Liver (tissue), 9 donors: ENCODE measurements around the gene TTYH3. TPM values are rescaled to one million over a fixed set of nuclear protein-coding genes. Genes with fewer than 3 reads are reported as not detected.

ENCODE experiments used
- DNase-seq: peaks from one replicate; pipeline ENCODE4 v3.0.0-alpha.2; 2017; ENCODE audit warnings: low spot score
- H3K27ac ChIP-seq, 2 donors: one replicate each; pipeline ENCODE4 v1.7.0; 2013; ENCODE audit warnings: inconsistent platforms in 2 of 2, low read length in 2 of 2, control low read depth in 1 of 2, low read depth in 1 of 2, mild to moderate bottlenecking in 1 of 2
- H3K27me3 ChIP-seq, 4 donors: one replicate each; pipeline versions ENCODE4 v1.6.1 to v1.7.0; 2013; ENCODE audit warnings: low read length in 3 of 4, inconsistent platforms in 1 of 4, mild to moderate bottlenecking in 1 of 4, moderate library complexity in 1 of 4; ENCODE audit not compliant: control insufficient read depth in 4 of 4, insufficient read depth in 4 of 4
- H3K36me3 ChIP-seq, 4 donors: one replicate each; pipeline versions ENCODE4 v1.6.1 to v1.7.0; 2013; ENCODE audit warnings: low read length in 3 of 4, mild to moderate bottlenecking in 3 of 4, low read depth in 1 of 4, moderate library complexity in 1 of 4; ENCODE audit not compliant: control insufficient read depth in 4 of 4, insufficient read depth in 3 of 4
- H3K4me1 ChIP-seq, 4 donors: one replicate each; pipeline versions ENCODE4 v1.6.1 to v1.7.0; 2013; ENCODE audit warnings: low read length in 3 of 4, mild to moderate bottlenecking in 3 of 4, moderate library complexity in 1 of 4; ENCODE audit not compliant: control insufficient read depth in 4 of 4, insufficient read depth in 4 of 4
- H3K4me3 ChIP-seq, 3 donors: one replicate each; pipeline versions ENCODE4 v1.6.1 to v1.7.0; 2013; ENCODE audit warnings: low read length in 3 of 3, control low read depth in 1 of 3, low read depth in 1 of 3, mild to moderate bottlenecking in 1 of 3
- H3K9ac ChIP-seq, 2 donors: one replicate each; pipeline ENCODE4 v1.7.0; 2013; ENCODE audit warnings: low read length in 2 of 2, mild to moderate bottlenecking in 2 of 2, moderate library complexity in 2 of 2, control low read depth in 1 of 2, low read depth in 1 of 2
- H3K9me3 ChIP-seq, 4 donors: one replicate each; pipeline versions ENCODE4 v1.6.1 to v1.7.0; 2013; ENCODE audit warnings: low read length in 3 of 4; ENCODE audit not compliant: control insufficient read depth in 4 of 4
- CTCF ChIP-seq: fragments of 150-350 bp; IDR thresholded peaks from 2 replicates; pipeline ENCODE4 v1.5.1; 2017; ENCODE audit warnings: improper control_type of control experiment, low read depth, low read length; ENCODE audit not compliant: missing input control
- EGR1 ChIP-seq, 2 donors: IDR thresholded peaks; 2 replicates each; pipeline ENCODE4 v1.6.1; 2016 to 2018; ENCODE audit warnings: antibody characterized with exemption in 2 of 2, low read depth in 2 of 2
- FOXA1 ChIP-seq: IDR thresholded peaks from 2 replicates; pipeline ENCODE4 v1.6.1; 2016; ENCODE audit warnings: antibody characterized with exemption
- FOXA2 ChIP-seq: IDR thresholded peaks from 2 replicates; pipeline ENCODE4 v1.6.1; 2016; ENCODE audit warnings: antibody characterized with exemption
- GABPA ChIP-seq, 2 donors: IDR thresholded peaks in 1 of 2; conservative IDR thresholded peaks in 1 of 2; 2 replicates each; pipeline ENCODE4 v1.6.1; 2016; ENCODE audit warnings: antibody characterized with exemption in 2 of 2, mild to moderate bottlenecking in 1 of 2, moderate library complexity in 1 of 2
- HNF4G ChIP-seq: IDR thresholded peaks from 2 replicates; pipeline ENCODE4 v1.6.1; 2016; ENCODE audit warnings: antibody characterized with exemption
- JUND ChIP-seq, 2 donors: IDR thresholded peaks; 2 replicates each; pipeline ENCODE4 v1.6.1; 2016; ENCODE audit warnings: antibody characterized with exemption in 2 of 2
- NR2F2 ChIP-seq: IDR thresholded peaks from 2 replicates; pipeline ENCODE4 v1.6.1; 2016; ENCODE audit warnings: antibody characterized with exemption
- RAD21 ChIP-seq, 2 donors: IDR thresholded peaks; 2 replicates each; pipeline ENCODE4 v1.6.1; 2016; ENCODE audit warnings: antibody characterized with exemption in 2 of 2, mild to moderate bottlenecking in 2 of 2
- RXRA ChIP-seq, 2 donors: IDR thresholded peaks; 2 replicates each; pipeline ENCODE4 v1.6.1; 2017 to 2018; ENCODE audit warnings: antibody characterized with exemption in 2 of 2, mild to moderate bottlenecking in 1 of 2
- SP1 ChIP-seq: IDR thresholded peaks from 2 replicates; pipeline ENCODE4 v1.6.1; 2018; ENCODE audit warnings: antibody characterized with exemption, mild to moderate bottlenecking
- TAF1 ChIP-seq: conservative IDR thresholded peaks from 2 replicates; pipeline ENCODE4 v1.6.1; 2016; ENCODE audit warnings: antibody characterized with exemption, mild to moderate bottlenecking
- YY1 ChIP-seq: IDR thresholded peaks from 2 replicates; pipeline ENCODE4 v1.6.1; 2016; ENCODE audit warnings: antibody characterized with exemption, mild to moderate bottlenecking
- WGBS: extraction: QIAGEN DNeasy Blood & Tissue Kit; methylation state at CpG from one replicate; pipeline ENCODE4 v1.1.7; 2013; 5-methylcytosine and 5-hydroxymethylcytosine counted together
- polyA plus RNA-seq, 2 donors: library from polyadenylated mRNA; stranded (reverse) in 1 of 2; unstranded in 1 of 2; fragments of 200-250 nt in 1 of 2; fragments of >200 nt in 1 of 2; fragmentation: Nextera tagmentation in 1 of 2; extraction: Ambion mirVana in 1 of 2; gene quantifications; one replicate each; pipeline versions ENCODE4 v1.2.1 to v1.2.3, GENCODE V29; 2013 to 2015
- total RNA-seq, 2 donors: library from RNA; depleted of rRNA; stranded (reverse); fragments of >200 nt; gene quantifications; one replicate each; pipeline ENCODE4 v1.2.3, GENCODE V29; 2014
- TF ChIP-seq, protein P1 (sequence below): IDR thresholded peaks from 2 replicates; pipeline ENCODE4 v1.6.1; 2016; ENCODE audit warnings: antibody characterized with exemption, mild to moderate bottlenecking
- TF ChIP-seq, protein P2 (sequence below): IDR thresholded peaks from 2 replicates; pipeline ENCODE4 v1.6.1; 2016; ENCODE audit warnings: antibody characterized with exemption
- TF ChIP-seq, protein P3 (sequence below): IDR thresholded peaks from 2 replicates; pipeline ENCODE4 v1.6.1; 2016; ENCODE audit warnings: antibody characterized with exemption
- TF ChIP-seq, protein P4 (sequence below): IDR thresholded peaks from 2 replicates; pipeline ENCODE4 v1.6.1; 2016; ENCODE audit warnings: antibody characterized with exemption
- donor health status: healthy.
- donor health status: healthy.
- donor health status: healthy.
- donor health status: healthy.
- donor health status: healthy.

TTYH3 gene
- total and polyA plus RNA-seq, 4 donors, result 8.2 to 19.6 (median 17.4) TPM

DNA sequence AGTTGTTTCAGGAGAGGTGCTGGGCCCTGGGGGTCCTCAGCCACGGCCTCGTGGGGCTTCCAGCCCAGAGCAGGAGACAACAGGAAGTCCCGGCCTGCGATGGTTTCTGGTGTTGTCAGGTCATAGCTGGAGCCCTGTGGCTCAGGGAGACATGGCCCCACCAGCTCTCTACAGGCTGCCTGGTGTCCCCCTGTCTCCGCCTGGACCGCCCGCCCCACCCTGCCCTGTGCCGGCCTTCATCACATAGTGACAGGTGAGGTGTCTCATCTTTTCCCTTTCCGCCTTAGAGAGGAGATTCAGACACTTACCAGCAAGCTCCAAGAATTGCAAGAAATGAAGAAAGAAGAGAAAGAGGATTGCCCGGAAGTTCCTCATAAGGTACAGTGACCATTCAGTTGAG lies 37.2 kb upstream of the TTYH3 start:
- H3K9ac ChIP-seq, result no peak overlapping the region
- no peak overlapping the region for H3K4me3 ChIP-seq
- H3K27ac ChIP-seq, result no peak overlapping the region
- no peaks in the 10 kb centered on the region for H3K4me1 ChIP-seq
- no peak for DNase-seq
- no peaks in the 10 kb centered on the region for H3K9me3 ChIP-seq
- no peaks in the 10 kb centered on the region for H3K27me3 ChIP-seq
- TF ChIP-seq YY1, result no peak
- TF ChIP-seq CTCF, result no peak
- TF ChIP-seq, protein P1, sequence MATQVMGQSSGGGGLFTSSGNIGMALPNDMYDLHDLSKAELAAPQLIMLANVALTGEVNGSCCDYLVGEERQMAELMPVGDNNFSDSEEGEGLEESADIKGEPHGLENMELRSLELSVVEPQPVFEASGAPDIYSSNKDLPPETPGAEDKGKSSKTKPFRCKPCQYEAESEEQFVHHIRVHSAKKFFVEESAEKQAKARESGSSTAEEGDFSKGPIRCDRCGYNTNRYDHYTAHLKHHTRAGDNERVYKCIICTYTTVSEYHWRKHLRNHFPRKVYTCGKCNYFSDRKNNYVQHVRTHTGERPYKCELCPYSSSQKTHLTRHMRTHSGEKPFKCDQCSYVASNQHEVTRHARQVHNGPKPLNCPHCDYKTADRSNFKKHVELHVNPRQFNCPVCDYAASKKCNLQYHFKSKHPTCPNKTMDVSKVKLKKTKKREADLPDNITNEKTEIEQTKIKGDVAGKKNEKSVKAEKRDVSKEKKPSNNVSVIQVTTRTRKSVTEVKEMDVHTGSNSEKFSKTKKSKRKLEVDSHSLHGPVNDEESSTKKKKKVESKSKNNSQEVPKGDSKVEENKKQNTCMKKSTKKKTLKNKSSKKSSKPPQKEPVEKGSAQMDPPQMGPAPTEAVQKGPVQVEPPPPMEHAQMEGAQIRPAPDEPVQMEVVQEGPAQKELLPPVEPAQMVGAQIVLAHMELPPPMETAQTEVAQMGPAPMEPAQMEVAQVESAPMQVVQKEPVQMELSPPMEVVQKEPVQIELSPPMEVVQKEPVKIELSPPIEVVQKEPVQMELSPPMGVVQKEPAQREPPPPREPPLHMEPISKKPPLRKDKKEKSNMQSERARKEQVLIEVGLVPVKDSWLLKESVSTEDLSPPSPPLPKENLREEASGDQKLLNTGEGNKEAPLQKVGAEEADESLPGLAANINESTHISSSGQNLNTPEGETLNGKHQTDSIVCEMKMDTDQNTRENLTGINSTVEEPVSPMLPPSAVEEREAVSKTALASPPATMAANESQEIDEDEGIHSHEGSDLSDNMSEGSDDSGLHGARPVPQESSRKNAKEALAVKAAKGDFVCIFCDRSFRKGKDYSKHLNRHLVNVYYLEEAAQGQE, result no peak
- no peak for TF ChIP-seq RAD21 (IDR thresholded peaks at IDR 0.05)
- no peak for TF ChIP-seq FOXA2
- no peak for TF ChIP-seq HNF4G
- no peak for TF ChIP-seq NR2F2
- TF ChIP-seq, protein P2, sequence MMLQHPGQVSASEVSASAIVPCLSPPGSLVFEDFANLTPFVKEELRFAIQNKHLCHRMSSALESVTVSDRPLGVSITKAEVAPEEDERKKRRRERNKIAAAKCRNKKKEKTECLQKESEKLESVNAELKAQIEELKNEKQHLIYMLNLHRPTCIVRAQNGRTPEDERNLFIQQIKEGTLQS, result no peak
- no peak for TF ChIP-seq RXRA (IDR thresholded peaks at IDR 0.05)
- TF ChIP-seq, protein P3, sequence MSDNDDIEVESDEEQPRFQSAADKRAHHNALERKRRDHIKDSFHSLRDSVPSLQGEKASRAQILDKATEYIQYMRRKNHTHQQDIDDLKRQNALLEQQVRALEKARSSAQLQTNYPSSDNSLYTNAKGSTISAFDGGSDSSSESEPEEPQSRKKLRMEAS, result no peak
- no peak for TF ChIP-seq GABPA (IDR thresholded peaks at IDR 0.05 in 1 of 2, conservative IDR thresholded peaks at IDR 0.05 in 1 of 2)
- TF ChIP-seq EGR1 (IDR thresholded peaks at IDR 0.05; ENCODE audit: low read depth in 2 of 2), result no peak
- no peak for TF ChIP-seq SP1
- no peak for TF ChIP-seq FOXA1
- TF ChIP-seq JUND (IDR thresholded peaks at IDR 0.05), result no peak
- 94% methylated on average over 10 of the region's 10 CpGs for WGBS
- peaks cover 3 to 33% (median 8%) of the 10 kb centered on the region in 4 donors for H3K36me3 ChIP-seq

DNA sequence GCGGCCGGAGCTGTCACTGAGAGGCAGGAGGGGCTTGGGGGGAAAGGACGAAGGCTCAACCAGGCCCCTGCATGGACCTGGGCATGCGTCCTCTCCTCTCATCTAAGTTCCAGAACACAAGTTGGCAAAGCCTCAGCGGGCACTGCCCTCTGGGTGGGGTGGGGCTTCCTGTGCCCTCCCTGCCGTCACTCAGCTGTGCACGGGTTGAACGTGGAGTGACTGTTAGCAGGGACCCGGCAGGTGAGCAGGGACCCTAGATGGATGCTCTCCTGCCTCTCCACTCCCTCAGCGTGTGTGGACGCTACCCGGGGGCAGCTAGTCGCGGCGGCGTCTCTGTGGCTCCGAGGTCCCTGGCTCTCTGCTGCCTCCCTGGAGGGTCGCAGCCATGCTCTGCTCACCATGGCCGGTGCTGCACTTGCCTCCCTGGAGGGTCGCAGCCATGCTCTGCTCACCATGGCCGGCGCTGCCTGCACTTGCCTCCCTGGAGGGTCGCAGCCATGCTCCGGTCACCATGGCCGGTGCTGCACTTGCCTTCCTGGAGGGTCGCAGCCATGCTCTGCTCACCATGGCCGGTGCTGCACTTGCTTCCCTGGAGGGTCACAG lies 36.4 kb upstream of the TTYH3 start:
- no peak overlapping the region for H3K4me3 ChIP-seq
- TF ChIP-seq, protein P4, sequence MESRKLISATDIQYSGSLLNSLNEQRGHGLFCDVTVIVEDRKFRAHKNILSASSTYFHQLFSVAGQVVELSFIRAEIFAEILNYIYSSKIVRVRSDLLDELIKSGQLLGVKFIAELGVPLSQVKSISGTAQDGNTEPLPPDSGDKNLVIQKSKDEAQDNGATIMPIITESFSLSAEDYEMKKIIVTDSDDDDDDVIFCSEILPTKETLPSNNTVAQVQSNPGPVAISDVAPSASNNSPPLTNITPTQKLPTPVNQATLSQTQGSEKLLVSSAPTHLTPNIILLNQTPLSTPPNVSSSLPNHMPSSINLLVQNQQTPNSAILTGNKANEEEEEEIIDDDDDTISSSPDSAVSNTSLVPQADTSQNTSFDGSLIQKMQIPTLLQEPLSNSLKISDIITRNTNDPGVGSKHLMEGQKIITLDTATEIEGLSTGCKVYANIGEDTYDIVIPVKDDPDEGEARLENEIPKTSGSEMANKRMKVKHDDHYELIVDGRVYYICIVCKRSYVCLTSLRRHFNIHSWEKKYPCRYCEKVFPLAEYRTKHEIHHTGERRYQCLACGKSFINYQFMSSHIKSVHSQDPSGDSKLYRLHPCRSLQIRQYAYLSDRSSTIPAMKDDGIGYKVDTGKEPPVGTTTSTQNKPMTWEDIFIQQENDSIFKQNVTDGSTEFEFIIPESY, result no peak
- TF ChIP-seq RAD21 (IDR thresholded peaks at IDR 0.05), result no peak
- no peak for TF ChIP-seq GABPA (IDR thresholded peaks at IDR 0.05 in 1 of 2, conservative IDR thresholded peaks at IDR 0.05 in 1 of 2)
- TF ChIP-seq, protein P2, result no peak
- no peak for TF ChIP-seq SP1
- TF ChIP-seq FOXA1, result no peak
- TF ChIP-seq RXRA (IDR thresholded peaks at IDR 0.05), result no peak
- TF ChIP-seq YY1, result no peak
- TF ChIP-seq, protein P3, result no peak
- TF ChIP-seq CTCF, result no peak
- no peak for TF ChIP-seq NR2F2
- TF ChIP-seq HNF4G, result no peak
- TF ChIP-seq FOXA2, result no peak
- TF ChIP-seq TAF1, result no peak
- no peak for TF ChIP-seq JUND (IDR thresholded peaks at IDR 0.05)
- H3K36me3 ChIP-seq, result peaks cover 3 to 34% (median 8%) of the 10 kb centered on the region in 4 donors
- H3K27me3 ChIP-seq, result no peaks in the 10 kb centered on the region
- no peak overlapping the region for H3K9ac ChIP-seq
- no peak overlapping the region for H3K27ac ChIP-seq
- WGBS, result 96% methylated on average over 27 of the region's 27 CpGs
- DNase-seq, result no peak
- H3K9me3 ChIP-seq, result no peaks in the 10 kb centered on the region
- no peaks in the 10 kb centered on the region for H3K4me1 ChIP-seq
